ENCODE data around the gene WFS1.

Gene WFS1

GRCh38 chr4:6229671-6230501, 39.8 kb upstream of the WFS1 start:
- no peak overlapping the region for H4K8ac ChIP-seq (ENCODE audit: low read length)
- H3K9ac ChIP-seq (ENCODE audit: low read length): no peak overlapping the region
- H3K4me2 ChIP-seq (ENCODE audit: low read length, poor library complexity, severe bottlenecking): no peak overlapping the region
- no peak overlapping the region for H3K4ac ChIP-seq (ENCODE audit: low read depth in 1 of 2, low read length in 2 of 2)
- H2BK120ac ChIP-seq (ENCODE audit: low read depth, low read length): no peak overlapping the region
- no peak overlapping the region for H2BK12ac ChIP-seq (ENCODE audit: low read length in 2 of 2)
- H3K27ac ChIP-seq (ENCODE audit: low read length, poor library complexity, severe bottlenecking): no peak overlapping the region
- H3K18ac ChIP-seq (ENCODE audit: low read depth in 1 of 2, low read length in 2 of 2): no peak overlapping the region
- H3K23ac ChIP-seq (ENCODE audit: low read length in 2 of 2): no peak overlapping the region
- 84% methylated on average over 18 of the region's 18 CpGs for WGBS
- H3K14ac ChIP-seq (ENCODE audit: low read length in 2 of 2): no peak overlapping the region
- peaks cover 9 to 27% of the 10 kb centered on the region in 2 experiments for H3K27me3 ChIP-seq (ENCODE audit: control insufficient read depth in 1 of 2, insufficient read depth in 1 of 2, low read length in 2 of 2)
- H4K91ac ChIP-seq (ENCODE audit: low read length): no peak overlapping the region
- no peaks in the 10 kb centered on the region for H3K36me3 ChIP-seq (ENCODE audit: control insufficient read depth in 1 of 2, insufficient read depth in 2 of 2, low read depth in 1 of 2, low read length in 2 of 2)
- no peak overlapping the region for H2AFZ ChIP-seq (ENCODE audit: low read depth, low read length)
- H3K79me1 ChIP-seq (replicated peaks; ENCODE audit: low read length, poor library complexity, severe bottlenecking): no peaks in the 10 kb centered on the region
- H3K4me3 ChIP-seq (ENCODE audit: insufficient read depth in 1 of 2, low read depth in 1 of 2, low read length in 2 of 2): no peak overlapping the region
- no peak overlapping the region for H2BK5ac ChIP-seq (ENCODE audit: low read depth, low read length, poor library complexity, severe bottlenecking)
- no peak overlapping the region for H2AK5ac ChIP-seq (ENCODE audit: low read length, severe bottlenecking)
- H2BK15ac ChIP-seq (ENCODE audit: low read depth, poor library complexity, severe bottlenecking): no peak overlapping the region
- no peaks in the 10 kb centered on the region for H3K9me3 ChIP-seq (ENCODE audit: control insufficient read depth, low read length)
- no peaks in the 10 kb centered on the region for H3K4me1 ChIP-seq (ENCODE audit: control insufficient read depth, insufficient read depth, low read depth, low read length)
- DNase-seq: no peak

- no peak overlapping the region for H3K4ac ChIP-seq (ENCODE audit: low read depth in 1 of 2, low read length in 2 of 2)
- no peak overlapping the region for H4K91ac ChIP-seq (ENCODE audit: low read length)
- 59% methylated on average over 3 of the region's 3 CpGs for WGBS
- H3K27me3 ChIP-seq (ENCODE audit: control insufficient read depth in 1 of 2, insufficient read depth in 1 of 2, low read length in 2 of 2): peaks cover 13 to 31% of the 10 kb centered on the region in 2 experiments
- H2BK12ac ChIP-seq (ENCODE audit: low read length in 2 of 2): no peak overlapping the region
- H2BK5ac ChIP-seq (ENCODE audit: low read depth, low read length, poor library complexity, severe bottlenecking): no peak overlapping the region
- H3K9me3 ChIP-seq (ENCODE audit: control insufficient read depth, low read length): no peaks in the 10 kb centered on the region
- no peak overlapping the region for H3K4me2 ChIP-seq (ENCODE audit: low read length, poor library complexity, severe bottlenecking)
- no peak overlapping the region for H3K18ac ChIP-seq (ENCODE audit: low read depth in 1 of 2, low read length in 2 of 2)
- no peaks in the 10 kb centered on the region for H3K36me3 ChIP-seq (ENCODE audit: control insufficient read depth in 1 of 2, insufficient read depth in 2 of 2, low read depth in 1 of 2, low read length in 2 of 2)
- H3K4me3 ChIP-seq (ENCODE audit: insufficient read depth in 1 of 2, low read depth in 1 of 2, low read length in 2 of 2): no peak overlapping the region
- H3K79me1 ChIP-seq (replicated peaks; ENCODE audit: low read length, poor library complexity, severe bottlenecking): no peaks in the 10 kb centered on the region
- H3K14ac ChIP-seq (ENCODE audit: low read length in 2 of 2): no peak overlapping the region
- H3K23ac ChIP-seq (ENCODE audit: low read length in 2 of 2): no peak overlapping the region
- no peak overlapping the region for H2BK15ac ChIP-seq (ENCODE audit: low read depth, poor library complexity, severe bottlenecking)
- H2BK120ac ChIP-seq (ENCODE audit: low read depth, low read length): no peak overlapping the region
- no peaks in the 10 kb centered on the region for H3K4me1 ChIP-seq (ENCODE audit: control insufficient read depth, insufficient read depth, low read depth, low read length)
- H3K27ac ChIP-seq (ENCODE audit: low read length, poor library complexity, severe bottlenecking): no peak overlapping the region
- no peak overlapping the region for H2AK5ac ChIP-seq (ENCODE audit: low read length, severe bottlenecking)
- no peak for DNase-seq
- no peak overlapping the region for H4K8ac ChIP-seq (ENCODE audit: low read length)
- H3K9ac ChIP-seq (ENCODE audit: low read length): no peak overlapping the region
- no peak overlapping the region for H2AFZ ChIP-seq (ENCODE audit: low read depth, low read length)
Measured at GRCh38 chr4:6230502-6230785, 39.2 kb upstream of the WFS1 start.

GRCh38 chr4:6230827-6231662, 38.6 kb upstream of the WFS1 start:
- Histone ChIP-seq H3K4me3 (ENCODE audit: insufficient read depth in 1 of 2, low read depth in 1 of 2, low read length in 2 of 2) (no peak overlapping the region), H3K79me1 (replicated peaks; ENCODE audit: low read length, poor library complexity, severe bottlenecking) (no peaks in the 10 kb centered on the region), H4K91ac (ENCODE audit: low read length) (no peak overlapping the region), H4K8ac (ENCODE audit: low read length) (no peak overlapping the region), H3K4me1 (ENCODE audit: control insufficient read depth, insufficient read depth, low read depth, low read length) (no peaks in the 10 kb centered on the region), H2AFZ (ENCODE audit: low read depth, low read length) (no peak overlapping the region), H2BK12ac (ENCODE audit: low read length in 2 of 2) (no peak overlapping the region), H3K4me2 (ENCODE audit: low read length, poor library complexity, severe bottlenecking) (no peak overlapping the region), H3K14ac (ENCODE audit: low read length in 2 of 2) (no peak overlapping the region), H3K27ac (ENCODE audit: low read length, poor library complexity, severe bottlenecking) (no peak overlapping the region), H3K36me3 (ENCODE audit: control insufficient read depth in 1 of 2, insufficient read depth in 2 of 2, low read depth in 1 of 2, low read length in 2 of 2) (no peaks in the 10 kb centered on the region), H3K23ac (ENCODE audit: low read length in 2 of 2) (no peak overlapping the region), H2BK15ac (ENCODE audit: low read depth, poor library complexity, severe bottlenecking) (no peak overlapping the region), H3K9me3 (ENCODE audit: control insufficient read depth, low read length) (no peaks in the 10 kb centered on the region), H3K4ac (ENCODE audit: low read depth in 1 of 2, low read length in 2 of 2) (no peak overlapping the region), H2AK5ac (ENCODE audit: low read length, severe bottlenecking) (no peak overlapping the region), H3K18ac (ENCODE audit: low read depth in 1 of 2, low read length in 2 of 2) (no peak overlapping the region), H3K9ac (ENCODE audit: low read length) (no peak overlapping the region), H3K27me3 (ENCODE audit: control insufficient read depth in 1 of 2, insufficient read depth in 1 of 2, low read length in 2 of 2) (peaks cover 13 to 37% of the 10 kb centered on the region in 2 experiments), H2BK120ac (ENCODE audit: low read depth, low read length) (no peak overlapping the region), H2BK5ac (ENCODE audit: low read depth, low read length, poor library complexity, severe bottlenecking) (no peak overlapping the region)
- 88% methylated on average over 21 of the region's 21 CpGs for WGBS
- DNase-seq: no peak

GRCh38 chr4:6231663-6232165, 37.9 kb upstream of the WFS1 start:
- Histone ChIP-seq H3K9me3 (ENCODE audit: control insufficient read depth, low read length) (no peaks in the 10 kb centered on the region), H3K9ac (ENCODE audit: low read length) (no peak overlapping the region), H2BK15ac (ENCODE audit: low read depth, poor library complexity, severe bottlenecking) (no peak overlapping the region), H4K8ac (ENCODE audit: low read length) (no peak overlapping the region), H2AFZ (ENCODE audit: low read depth, low read length) (no peak overlapping the region), H3K4ac (ENCODE audit: low read depth in 1 of 2, low read length in 2 of 2) (no peak overlapping the region), H3K23ac (ENCODE audit: low read length in 2 of 2) (no peak overlapping the region), H4K91ac (ENCODE audit: low read length) (no peak overlapping the region), H3K4me1 (ENCODE audit: control insufficient read depth, insufficient read depth, low read depth, low read length) (no peaks in the 10 kb centered on the region), H3K4me2 (ENCODE audit: low read length, poor library complexity, severe bottlenecking) (no peak overlapping the region), H2BK120ac (ENCODE audit: low read depth, low read length) (no peak overlapping the region), H3K36me3 (ENCODE audit: control insufficient read depth in 1 of 2, insufficient read depth in 2 of 2, low read depth in 1 of 2, low read length in 2 of 2) (no peaks in the 10 kb centered on the region), H2AK5ac (ENCODE audit: low read length, severe bottlenecking) (no peak overlapping the region), H3K4me3 (ENCODE audit: insufficient read depth in 1 of 2, low read depth in 1 of 2, low read length in 2 of 2) (no peak overlapping the region), H2BK12ac (ENCODE audit: low read length in 2 of 2) (no peak overlapping the region), H3K27me3 (ENCODE audit: control insufficient read depth in 1 of 2, insufficient read depth in 1 of 2, low read length in 2 of 2) (peaks cover 13 to 42% of the 10 kb centered on the region in 2 experiments), H3K27ac (ENCODE audit: low read length, poor library complexity, severe bottlenecking) (no peak overlapping the region), H3K79me1 (replicated peaks; ENCODE audit: low read length, poor library complexity, severe bottlenecking) (no peaks in the 10 kb centered on the region), H3K18ac (ENCODE audit: low read depth in 1 of 2, low read length in 2 of 2) (no peak overlapping the region), H3K14ac (ENCODE audit: low read length in 2 of 2) (no peak overlapping the region), H2BK5ac (ENCODE audit: low read depth, low read length, poor library complexity, severe bottlenecking) (no peak overlapping the region)
- no peak for DNase-seq
- WGBS: 87% methylated on average over 6 of the region's 7 CpGs
